SK-N-SH (cell line): Measurements from ENCODE around the gene SRGAP3. TPM values are rescaled to one million over a fixed set of nuclear protein-coding genes. Genes with fewer than 3 reads are reported as not detected.

Experiments used
- CTCF ChIA-PET: fragments of 300-600, 350-600 bp; formaldehyde crosslinking; extraction: SDS; loops from one replicate; lab custom pipeline; 2021; lab: Yijun Ruan, JAX
- POLR2A ChIA-PET: fragments of 350-600 bp; sonication (Branson Sonifier 250); formaldehyde crosslinking; extraction: SDS; loops from one replicate; lab custom pipeline; 2020; ENCODE audit warnings: antibody characterized with exemption, inconsistent platforms; lab: Yijun Ruan, JAX
- DNase-seq: peaks from one replicate; pipeline ENCODE4 v3.0.0; 2012
- H2AFZ ChIP-seq: fragments of 200-600 bp; sonication (generic); 2 replicates; pipeline ENCODE4 v1.8.1; 2016; ENCODE audit warnings: antibody characterized with exemption, mild to moderate bottlenecking, low read depth
- H3F3A ChIP-seq: fragments of 200-600 bp; sonication (generic); replicated peaks from 2 replicates; pipeline ENCODE3; 2016; ENCODE audit warnings: antibody characterized with exemption, mild to moderate bottlenecking; ENCODE audit not compliant: insufficient read depth
- H3K27ac ChIP-seq, 2 experiments: fragments of 200-500 bp in 1 of 2; fragments of 200-600 bp in 1 of 2; sonication (Bioruptor generic) in 1 of 2; sonication (generic), shearing (Covaris generic) in 1 of 2; 2 replicates each; pipeline versions ENCODE4 v1.5.1 to v1.6.1; 2014 to 2016; ENCODE audit warnings: low read depth in 2 of 2, inconsistent platforms in 1 of 2, low read length in 1 of 2, mild to moderate bottlenecking in 1 of 2, mixed read lengths in 1 of 2
- H3K27me3 ChIP-seq: fragments of 200-600 bp; sonication (generic), shearing (Covaris generic); 2 replicates; pipeline ENCODE4 v1.6.1; 2016; ENCODE audit warnings: mixed run types; ENCODE audit not compliant: insufficient read depth
- H3K36me3 ChIP-seq, 2 experiments: fragments of 200-500 bp in 1 of 2; fragments of 200-600 bp in 1 of 2; sonication (Bioruptor generic) in 1 of 2; sonication (generic) in 1 of 2; replicated peaks in 1 of 2; 2 replicates each; pipeline versions ENCODE3 to v1.5.1; 2014 to 2016; ENCODE audit warnings: low read length in 1 of 2, mild to moderate bottlenecking in 1 of 2; ENCODE audit not compliant: insufficient read depth in 2 of 2, control insufficient read depth in 1 of 2
- H3K4me1 ChIP-seq, 2 experiments: fragments of 200-500 bp in 1 of 2; fragments of 200-600 bp in 1 of 2; sonication (Bioruptor generic) in 1 of 2; sonication (generic), shearing (Covaris generic) in 1 of 2; 2 replicates each; pipeline versions ENCODE4 v1.5.1 to v1.6.1; 2014 to 2016; ENCODE audit warnings: low read depth in 1 of 2, low read length in 1 of 2, mixed run types in 1 of 2; ENCODE audit not compliant: insufficient read depth in 2 of 2, control insufficient read depth in 1 of 2
- H3K4me2 ChIP-seq: fragments of 200-600 bp; sonication (generic), shearing (Covaris generic); 2 replicates; pipeline ENCODE4 v1.6.1; 2017; ENCODE audit warnings: mixed run types
- H3K4me3 ChIP-seq, 2 experiments: fragments of 200-500 bp in 1 of 2; fragments of 200-600 bp in 1 of 2; sonication (Bioruptor generic) in 1 of 2; sonication (generic), shearing (Covaris generic) in 1 of 2; 2 replicates each; pipeline versions ENCODE4 v1.5.1 to v1.8.1; 2014 to 2016; ENCODE audit warnings: low read depth in 2 of 2, inconsistent platforms in 1 of 2, low read length in 1 of 2, mild to moderate bottlenecking in 1 of 2, mixed read lengths in 1 of 2, moderate library complexity in 1 of 2
- H3K79me2 ChIP-seq: fragments of 200-600 bp; sonication (generic); 2 replicates; pipeline ENCODE4 v1.8.1; 2017; ENCODE audit warnings: mild to moderate bottlenecking; ENCODE audit not compliant: insufficient read depth
- H3K9ac ChIP-seq: fragments of 200-600 bp; sonication (generic); 2 replicates; pipeline ENCODE4 v1.6.1; 2017; ENCODE audit warnings: mixed run types
- H3K9me2 ChIP-seq: fragments of 200-600 bp; sonication (generic); 2 replicates; pipeline ENCODE4 v1.6.1; 2017; ENCODE audit warnings: mixed run types
- H3K9me3 ChIP-seq: fragments of 200-600 bp; sonication (generic); 2 replicates; pipeline ENCODE4 v1.6.1; 2017; ENCODE audit warnings: mixed run types, mild to moderate bottlenecking, moderate library complexity
- H4K20me1 ChIP-seq: fragments of 200-600 bp; sonication (generic); 2 replicates; pipeline ENCODE4 v1.6.1; 2017; ENCODE audit warnings: mild to moderate bottlenecking, mixed run types; ENCODE audit not compliant: insufficient read depth
- CHD2 ChIP-seq: fragments of 150-350 bp; IDR thresholded peaks from 2 replicates; pipeline ENCODE4 v1.6.1; 2018; ENCODE audit warnings: low read length; ENCODE audit not compliant: partially characterized antibody
- ELF1 ChIP-seq: IDR thresholded peaks from 2 replicates; pipeline ENCODE4 v1.4.0; 2012
- EZH2phosphoT487 ChIP-seq: fragments of 200-600 bp; sonication (generic); IDR thresholded peaks from 2 replicates; pipeline ENCODE4 v1.6.1; 2017; ENCODE audit warnings: low read depth, mixed run types, mild to moderate bottlenecking, antibody characterized with exemption, moderate library complexity, borderline replicate concordance
- FOSL2 ChIP-seq: IDR thresholded peaks from 2 replicates; pipeline ENCODE4 v1.4.0; 2012; ENCODE audit warnings: low read depth, mild to moderate bottlenecking, moderate library complexity, borderline replicate concordance
- GATA2 ChIP-seq: sonication (generic); formaldehyde crosslinking; IDR thresholded peaks from 2 replicates; pipeline ENCODE4 v1.5.0; 2020; ENCODE audit warnings: mild to moderate bottlenecking, missing genetic modification reagents
- JUND ChIP-seq: IDR thresholded peaks from 2 replicates; pipeline ENCODE4 v1.4.0; 2012
- MEF2A ChIP-seq: IDR thresholded peaks from 2 replicates; pipeline ENCODE4 v1.4.0; 2012; ENCODE audit warnings: low read depth, borderline replicate concordance
- MXI1 ChIP-seq: IDR thresholded peaks from 2 replicates; pipeline ENCODE4 v1.6.1; 2012; ENCODE audit warnings: mild to moderate bottlenecking, low read depth, low read length, improper control_type of control experiment
- NFIC ChIP-seq: IDR thresholded peaks from 2 replicates; pipeline ENCODE4 v1.4.0; 2012; ENCODE audit warnings: borderline replicate concordance
- NRF1 ChIP-seq: IDR thresholded peaks from 2 replicates; pipeline ENCODE4 v1.6.1; 2012; ENCODE audit warnings: low read depth, mild to moderate bottlenecking, low read length
- POLR2AphosphoS5 ChIP-seq: IDR thresholded peaks from 2 replicates; pipeline ENCODE4 v1.6.1; 2012; ENCODE audit warnings: low read depth, low read length
- RAD21 ChIP-seq: IDR thresholded peaks from 2 replicates; pipeline ENCODE4 v1.6.1; 2012; ENCODE audit warnings: mild to moderate bottlenecking, low read length
- RXRA ChIP-seq: IDR thresholded peaks from 2 replicates; pipeline ENCODE4 v1.4.0; 2012; ENCODE audit warnings: low read depth, mild to moderate bottlenecking, borderline replicate concordance
- TAF1 ChIP-seq: IDR thresholded peaks from 2 replicates; pipeline ENCODE4 v1.6.1; 2012; ENCODE audit warnings: low read depth, mild to moderate bottlenecking, low read length, moderate library complexity, borderline replicate concordance
- WGBS: methylation state at CpG from one replicate; pipeline ENCODE4 v1.1.6; 2017; ENCODE audit warnings: low lambda C conversion rate; 5-methylcytosine and 5-hydroxymethylcytosine counted together
- polyA plus RNA-seq, 3 experiments: library from polyadenylated mRNA; depleted of rRNA; stranded (reverse); fragments of >200 nt; gene quantifications; 2 replicates each; pipeline ENCODE4 v1.2.3, GENCODE V29; 2012
- TF ChIP-seq, protein P1 (sequence below): IDR thresholded peaks from 2 replicates; pipeline ENCODE4; 2012
- TF ChIP-seq, protein P2 (sequence below): fragments of 200-600 bp; sonication (generic); IDR thresholded peaks from 2 replicates; pipeline ENCODE4 v1.6.1; 2017; ENCODE audit warnings: antibody characterized with exemption, mild to moderate bottlenecking, moderate library complexity
- TF ChIP-seq, protein P3 (sequence below): fragments of 150-350 bp; IDR thresholded peaks from 2 replicates; pipeline ENCODE4 v1.6.1; 2017; ENCODE audit warnings: antibody characterized with exemption, low read length, low read depth, borderline replicate concordance
- TF ChIP-seq, protein P4 (sequence below): IDR thresholded peaks from 2 replicates; pipeline ENCODE4 v1.6.1; 2012; ENCODE audit warnings: mild to moderate bottlenecking, low read depth, low read length, moderate library complexity
- TF ChIP-seq, protein P5 (sequence below): fragments of 150-350 bp; IDR thresholded peaks from 2 replicates; pipeline ENCODE4 v1.6.1; 2016; ENCODE audit warnings: mild to moderate bottlenecking, low read depth, low read length

The SRGAP3 gene
- polyA plus RNA-seq, 1 of the 3 experiments (the other 2 are of a cell fraction) = 2.8 TPM

DNA sequence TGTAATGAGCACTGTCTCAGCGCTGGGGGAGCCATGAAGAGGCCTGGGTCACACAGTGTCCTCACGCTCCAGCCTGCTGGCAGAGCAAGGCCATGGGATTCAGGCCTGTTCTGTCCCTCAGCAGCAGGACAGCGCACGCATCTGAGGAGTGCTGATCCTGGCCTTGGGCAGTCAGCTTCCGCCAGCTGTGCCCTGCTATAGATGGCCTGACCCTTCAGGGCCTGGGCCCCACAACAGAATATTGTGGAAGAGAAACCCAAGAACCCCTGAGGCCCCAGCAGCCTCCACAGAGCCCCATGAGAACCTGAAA is 78.6 kb downstream of the SRGAP3 start:
- CTCF ChIA-PET = no interaction called here
- no peaks in the 10 kb centered on the region for H3K27me3 ChIP-seq
- H3K9me2 ChIP-seq = no peaks in the 10 kb centered on the region
- peaks cover 0 to 23% of the 10 kb centered on the region in 2 experiments; a peak in 2 of 4 replicates for H3K4me1 ChIP-seq
- no peak overlapping the region for H3K9ac ChIP-seq
- H3K9me3 ChIP-seq = no peaks in the 10 kb centered on the region
- H3K4me3 ChIP-seq = no peak overlapping the region
- TF ChIP-seq NRF1 (no peak), EZH2phosphoT487 (no peak), TAF1 (no peak), JUND (no peak), MXI1 (no peak), RAD21 (no peak), ELF1 (no peak), GATA2 (CRISPR knock-in tag) (no peak), NFIC (no peak), MEF2A (no peak), FOSL2 (no peak), CHD2 (no peak), POLR2AphosphoS5 (no peak), RXRA (no peak)
- TF ChIP-seq, protein P1, sequence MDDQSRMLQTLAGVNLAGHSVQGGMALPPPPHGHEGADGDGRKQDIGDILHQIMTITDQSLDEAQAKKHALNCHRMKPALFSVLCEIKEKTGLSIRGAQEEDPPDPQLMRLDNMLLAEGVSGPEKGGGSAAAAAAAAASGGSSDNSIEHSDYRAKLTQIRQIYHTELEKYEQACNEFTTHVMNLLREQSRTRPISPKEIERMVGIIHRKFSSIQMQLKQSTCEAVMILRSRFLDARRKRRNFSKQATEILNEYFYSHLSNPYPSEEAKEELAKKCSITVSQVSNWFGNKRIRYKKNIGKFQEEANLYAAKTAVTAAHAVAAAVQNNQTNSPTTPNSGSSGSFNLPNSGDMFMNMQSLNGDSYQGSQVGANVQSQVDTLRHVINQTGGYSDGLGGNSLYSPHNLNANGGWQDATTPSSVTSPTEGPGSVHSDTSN = no peak
- TF ChIP-seq, protein P2, sequence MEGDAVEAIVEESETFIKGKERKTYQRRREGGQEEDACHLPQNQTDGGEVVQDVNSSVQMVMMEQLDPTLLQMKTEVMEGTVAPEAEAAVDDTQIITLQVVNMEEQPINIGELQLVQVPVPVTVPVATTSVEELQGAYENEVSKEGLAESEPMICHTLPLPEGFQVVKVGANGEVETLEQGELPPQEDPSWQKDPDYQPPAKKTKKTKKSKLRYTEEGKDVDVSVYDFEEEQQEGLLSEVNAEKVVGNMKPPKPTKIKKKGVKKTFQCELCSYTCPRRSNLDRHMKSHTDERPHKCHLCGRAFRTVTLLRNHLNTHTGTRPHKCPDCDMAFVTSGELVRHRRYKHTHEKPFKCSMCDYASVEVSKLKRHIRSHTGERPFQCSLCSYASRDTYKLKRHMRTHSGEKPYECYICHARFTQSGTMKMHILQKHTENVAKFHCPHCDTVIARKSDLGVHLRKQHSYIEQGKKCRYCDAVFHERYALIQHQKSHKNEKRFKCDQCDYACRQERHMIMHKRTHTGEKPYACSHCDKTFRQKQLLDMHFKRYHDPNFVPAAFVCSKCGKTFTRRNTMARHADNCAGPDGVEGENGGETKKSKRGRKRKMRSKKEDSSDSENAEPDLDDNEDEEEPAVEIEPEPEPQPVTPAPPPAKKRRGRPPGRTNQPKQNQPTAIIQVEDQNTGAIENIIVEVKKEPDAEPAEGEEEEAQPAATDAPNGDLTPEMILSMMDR = no peak
- TF ChIP-seq, protein P3, sequence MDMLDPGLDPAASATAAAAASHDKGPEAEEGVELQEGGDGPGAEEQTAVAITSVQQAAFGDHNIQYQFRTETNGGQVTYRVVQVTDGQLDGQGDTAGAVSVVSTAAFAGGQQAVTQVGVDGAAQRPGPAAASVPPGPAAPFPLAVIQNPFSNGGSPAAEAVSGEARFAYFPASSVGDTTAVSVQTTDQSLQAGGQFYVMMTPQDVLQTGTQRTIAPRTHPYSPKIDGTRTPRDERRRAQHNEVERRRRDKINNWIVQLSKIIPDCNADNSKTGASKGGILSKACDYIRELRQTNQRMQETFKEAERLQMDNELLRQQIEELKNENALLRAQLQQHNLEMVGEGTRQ = no peak
- TF ChIP-seq, protein P4, sequence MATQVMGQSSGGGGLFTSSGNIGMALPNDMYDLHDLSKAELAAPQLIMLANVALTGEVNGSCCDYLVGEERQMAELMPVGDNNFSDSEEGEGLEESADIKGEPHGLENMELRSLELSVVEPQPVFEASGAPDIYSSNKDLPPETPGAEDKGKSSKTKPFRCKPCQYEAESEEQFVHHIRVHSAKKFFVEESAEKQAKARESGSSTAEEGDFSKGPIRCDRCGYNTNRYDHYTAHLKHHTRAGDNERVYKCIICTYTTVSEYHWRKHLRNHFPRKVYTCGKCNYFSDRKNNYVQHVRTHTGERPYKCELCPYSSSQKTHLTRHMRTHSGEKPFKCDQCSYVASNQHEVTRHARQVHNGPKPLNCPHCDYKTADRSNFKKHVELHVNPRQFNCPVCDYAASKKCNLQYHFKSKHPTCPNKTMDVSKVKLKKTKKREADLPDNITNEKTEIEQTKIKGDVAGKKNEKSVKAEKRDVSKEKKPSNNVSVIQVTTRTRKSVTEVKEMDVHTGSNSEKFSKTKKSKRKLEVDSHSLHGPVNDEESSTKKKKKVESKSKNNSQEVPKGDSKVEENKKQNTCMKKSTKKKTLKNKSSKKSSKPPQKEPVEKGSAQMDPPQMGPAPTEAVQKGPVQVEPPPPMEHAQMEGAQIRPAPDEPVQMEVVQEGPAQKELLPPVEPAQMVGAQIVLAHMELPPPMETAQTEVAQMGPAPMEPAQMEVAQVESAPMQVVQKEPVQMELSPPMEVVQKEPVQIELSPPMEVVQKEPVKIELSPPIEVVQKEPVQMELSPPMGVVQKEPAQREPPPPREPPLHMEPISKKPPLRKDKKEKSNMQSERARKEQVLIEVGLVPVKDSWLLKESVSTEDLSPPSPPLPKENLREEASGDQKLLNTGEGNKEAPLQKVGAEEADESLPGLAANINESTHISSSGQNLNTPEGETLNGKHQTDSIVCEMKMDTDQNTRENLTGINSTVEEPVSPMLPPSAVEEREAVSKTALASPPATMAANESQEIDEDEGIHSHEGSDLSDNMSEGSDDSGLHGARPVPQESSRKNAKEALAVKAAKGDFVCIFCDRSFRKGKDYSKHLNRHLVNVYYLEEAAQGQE = no peak
- TF ChIP-seq, protein P5, sequence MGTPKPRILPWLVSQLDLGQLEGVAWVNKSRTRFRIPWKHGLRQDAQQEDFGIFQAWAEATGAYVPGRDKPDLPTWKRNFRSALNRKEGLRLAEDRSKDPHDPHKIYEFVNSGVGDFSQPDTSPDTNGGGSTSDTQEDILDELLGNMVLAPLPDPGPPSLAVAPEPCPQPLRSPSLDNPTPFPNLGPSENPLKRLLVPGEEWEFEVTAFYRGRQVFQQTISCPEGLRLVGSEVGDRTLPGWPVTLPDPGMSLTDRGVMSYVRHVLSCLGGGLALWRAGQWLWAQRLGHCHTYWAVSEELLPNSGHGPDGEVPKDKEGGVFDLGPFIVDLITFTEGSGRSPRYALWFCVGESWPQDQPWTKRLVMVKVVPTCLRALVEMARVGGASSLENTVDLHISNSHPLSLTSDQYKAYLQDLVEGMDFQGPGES = no peak
- H3K36me3 ChIP-seq = no peaks in the 10 kb centered on the region
- H2AFZ ChIP-seq = no peak overlapping the region
- WGBS = 86% methylated on average over 5 of the region's 5 CpGs
- H4K20me1 ChIP-seq = no peaks in the 10 kb centered on the region
- POLR2A ChIA-PET = no interaction called here
- no peaks in the 10 kb centered on the region for H3F3A ChIP-seq
- H3K27ac ChIP-seq = no peak overlapping the region
- DNase-seq = no peak
- no peak overlapping the region for H3K4me2 ChIP-seq
- no peaks in the 10 kb centered on the region for H3K79me2 ChIP-seq
